ENCODE data around the gene CDSN. TPM values are rescaled to one million over a fixed set of nuclear protein-coding genes. Genes with fewer than 3 reads are reported as not detected.

Gene CDSN
- total RNA-seq, 2 experiments from 2014 or later, result not detected

DNA sequence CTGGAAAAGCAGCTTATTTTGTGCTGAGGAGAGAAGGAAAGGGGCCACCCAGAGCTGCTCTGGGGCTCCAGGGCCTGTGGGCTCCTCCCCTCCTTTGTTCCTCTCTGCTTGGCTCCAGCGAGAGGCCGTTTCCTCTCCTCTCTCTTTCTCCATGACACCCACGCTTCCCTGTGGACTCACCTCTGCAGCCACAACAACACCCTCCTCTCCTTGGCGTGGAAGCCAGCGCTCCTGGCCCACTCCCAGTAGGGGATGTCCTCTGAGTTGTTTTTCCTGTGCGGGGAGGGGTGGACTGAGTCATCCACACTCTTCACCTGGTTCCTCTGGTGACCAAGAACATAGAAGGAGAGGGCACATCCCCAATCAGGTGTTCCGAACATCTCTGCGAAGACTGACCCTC lies 4.9 kb upstream of the CDSN start:
- CTCF ChIA-PET, result no interaction called here
- POLR2A ChIA-PET, result no interaction called here

DNA sequence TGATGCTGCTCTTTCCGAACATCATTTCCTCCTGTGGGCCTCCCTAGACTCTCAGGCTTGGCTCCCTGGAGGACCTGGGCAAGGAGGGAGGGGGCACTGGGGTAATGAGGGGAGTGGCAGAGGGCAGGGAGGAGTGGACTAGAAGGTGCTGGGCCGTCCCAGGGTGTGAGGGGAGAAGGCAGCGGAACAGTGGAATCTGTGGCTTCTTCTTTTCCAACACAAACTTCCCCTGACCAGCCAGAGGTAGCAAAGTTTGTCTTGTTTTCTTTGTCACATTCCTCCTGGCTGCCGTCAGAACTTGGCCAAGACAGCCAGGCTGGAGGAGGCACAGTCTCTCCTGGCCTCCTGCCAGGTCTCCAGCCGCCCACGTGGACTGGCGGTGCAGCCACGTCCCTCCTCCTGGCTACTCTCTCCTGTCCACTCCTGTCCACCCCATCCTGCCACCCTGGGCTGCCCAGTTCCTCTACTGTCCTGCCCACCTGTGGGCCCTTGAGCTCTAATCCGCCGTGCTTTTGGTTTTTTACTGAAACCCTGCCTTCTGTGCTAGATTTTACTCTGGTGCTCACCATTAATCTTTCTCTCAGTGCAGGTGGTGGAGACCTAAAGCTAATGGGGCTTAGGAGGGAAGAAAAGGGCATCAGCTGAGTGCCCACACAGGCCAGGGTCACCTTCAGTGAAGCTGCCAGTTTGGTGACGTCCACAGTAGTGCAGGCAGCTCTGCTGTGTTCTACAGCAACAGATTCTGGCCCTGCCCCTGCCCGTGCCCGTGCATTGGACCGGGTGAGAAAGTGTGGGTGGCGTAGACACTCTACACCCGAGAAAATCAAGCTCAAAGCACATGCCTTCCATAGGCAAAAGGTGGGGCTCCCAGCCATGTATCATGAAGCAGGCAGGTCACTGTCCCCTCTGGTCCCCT lies 2.8 kb upstream of the CDSN start:
- POLR2A ChIA-PET, result no interaction called here
- CTCF ChIA-PET, result interaction anchor here (0.8 kb wide), 1 partner anchor 14 kb away, joined by 4 read pairs; no protein-coding TSS in a partner anchor

- ChIA-PET POLR2A (no interaction called here), CTCF (no interaction called here)
Observed at GRCh38 chr6:31121131-31121790, 1.0 kb upstream of the CDSN start.

- ChIA-PET CTCF (interaction anchor here (0.9 kb wide), 1 partner anchor 9 kb away, joined by 6 read pairs; no protein-coding TSS in a partner anchor), POLR2A (no interaction called here)
Observed at GRCh38 chr6:31118178-31118577, 2.1 kb downstream of the CDSN start.

DNA sequence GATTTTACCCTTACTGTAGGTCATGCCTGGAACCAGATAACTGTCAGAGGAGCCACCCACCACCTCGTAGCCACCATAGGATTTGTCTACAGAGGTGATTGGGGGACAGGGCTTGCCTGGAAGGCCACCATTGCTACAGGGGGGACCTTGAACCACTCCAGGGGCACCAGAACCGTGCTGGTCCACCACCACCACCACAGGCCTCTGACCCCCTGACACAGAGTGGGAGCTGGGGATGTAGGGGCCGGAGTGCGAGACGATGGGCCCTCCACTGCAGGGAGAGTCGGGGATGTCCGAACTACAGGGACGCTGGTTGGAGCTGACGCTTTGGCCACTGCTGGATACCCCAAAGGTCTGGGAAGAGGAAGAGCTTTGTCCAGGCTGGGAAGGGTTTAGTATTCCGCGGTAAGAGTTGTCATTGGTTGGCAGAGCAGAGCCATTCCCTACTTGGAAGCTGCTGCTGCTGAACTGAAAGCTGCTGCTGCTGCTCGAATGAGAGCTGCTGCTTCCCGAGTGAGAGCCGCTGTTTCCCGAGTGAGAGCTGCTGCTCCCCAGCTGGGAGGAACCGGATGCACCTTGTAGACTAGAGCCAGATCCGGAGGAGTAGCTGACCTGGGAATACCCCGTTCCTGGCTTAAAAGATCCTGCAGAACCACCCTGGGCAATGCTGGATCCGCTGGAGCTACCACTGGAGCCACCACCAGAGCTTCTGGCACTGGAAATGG lies 3.4 kb downstream of the CDSN start:
- ChIA-PET POLR2A (no interaction called here), CTCF (interaction anchor here (1.3 kb wide), 1 partner anchor 10 kb away, joined by 3 read pairs; no protein-coding TSS in a partner anchor)

DNA sequence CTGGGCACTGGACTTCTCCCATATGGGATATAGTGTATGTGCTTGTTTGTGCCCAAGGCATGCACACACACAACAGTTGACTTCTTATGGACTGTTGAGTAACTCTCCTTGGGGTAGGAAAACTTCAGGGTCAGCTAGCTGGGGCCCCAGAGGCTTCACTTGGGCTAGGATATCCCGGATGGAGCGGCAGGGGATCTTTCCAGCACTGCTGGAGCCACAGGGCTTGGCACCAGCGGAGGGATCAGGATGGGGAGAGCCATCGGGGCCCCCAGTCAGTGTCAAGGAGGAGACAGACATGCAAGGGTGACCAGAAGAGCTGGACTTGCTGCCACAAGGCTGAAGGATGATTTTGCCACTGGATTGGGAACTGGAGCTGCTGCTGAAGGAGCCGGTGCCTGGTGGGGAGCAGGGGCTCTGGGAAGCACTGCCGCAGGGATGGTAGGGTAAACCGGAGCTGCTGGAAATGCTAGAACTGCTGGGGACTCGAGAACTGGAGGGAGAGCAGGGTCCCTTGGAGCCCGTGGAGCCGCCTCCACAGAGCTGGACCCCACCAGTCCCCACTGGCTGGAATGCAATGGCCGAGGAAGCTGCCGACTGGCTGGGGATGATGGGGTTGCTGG lies 4.2 kb downstream of the CDSN start:
- ChIA-PET CTCF (interaction anchor here (1.3 kb wide), 2 partner anchors 11 to 29 kb away, joined by 3 read pairs; no protein-coding TSS in a partner anchor), POLR2A (no interaction called here)

DNA sequence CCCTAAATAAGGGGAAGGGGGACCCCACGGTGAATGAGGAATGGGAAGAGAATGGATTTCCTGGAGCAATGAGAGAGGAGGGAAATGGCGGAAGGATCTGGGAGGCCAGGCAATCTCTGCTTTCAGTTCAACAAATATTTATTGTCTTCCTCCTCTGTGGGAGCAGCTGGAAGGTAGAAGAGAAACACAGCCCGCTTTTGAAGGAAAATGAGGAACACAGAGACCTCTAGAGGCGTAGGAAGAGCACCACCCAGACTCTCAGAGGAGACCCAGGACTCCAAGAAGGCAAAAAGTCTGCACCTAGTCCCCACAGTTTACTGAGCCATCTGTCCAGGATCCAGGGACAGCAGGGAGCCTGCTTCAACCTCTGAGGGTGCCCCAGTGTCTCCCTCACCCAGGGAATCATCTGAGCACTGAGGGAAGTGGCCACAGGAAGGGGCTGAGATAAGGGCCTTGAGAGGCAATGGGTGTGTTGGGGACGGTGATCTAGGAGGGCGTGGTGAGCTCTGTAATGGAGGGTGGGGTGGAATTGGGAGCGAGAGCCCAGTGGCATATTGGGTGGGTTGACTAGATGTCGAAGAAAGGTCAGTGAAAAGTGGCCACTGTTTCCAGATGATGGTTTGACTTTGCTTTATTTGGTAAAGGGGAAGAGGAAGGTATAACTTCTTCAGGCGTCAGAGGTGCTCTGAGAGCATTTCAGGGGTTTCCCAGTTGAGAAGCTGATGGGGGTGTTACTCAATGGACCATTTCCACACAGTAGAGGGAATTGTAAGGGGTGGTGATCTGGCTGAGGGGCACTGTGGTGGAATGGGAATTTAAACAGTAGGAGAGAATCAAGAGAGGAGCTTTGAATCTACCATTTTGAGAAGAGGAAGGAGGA lies 5.0 kb downstream of the CDSN start:
- ChIA-PET POLR2A (no interaction called here), CTCF (interaction anchor here (1.3 kb wide), 2 partner anchors 12 to 28 kb away, joined by 3 read pairs; no protein-coding TSS in a partner anchor)

GRCh38 chr6:31114541-31114878 lies 5.7 kb downstream of the CDSN start, which contains the start of gene PSORS1C1:
PSORS1C1 (plus strand) TSS chr6:31114800; CDS start chr6:31129633, 14,833 bp downstream.
- ChIA-PET CTCF (interaction anchor here (1.3 kb wide), 1 partner anchor 28 kb away, joined by 3 read pairs; no protein-coding TSS in a partner anchor), POLR2A (no interaction called here)

DNA sequence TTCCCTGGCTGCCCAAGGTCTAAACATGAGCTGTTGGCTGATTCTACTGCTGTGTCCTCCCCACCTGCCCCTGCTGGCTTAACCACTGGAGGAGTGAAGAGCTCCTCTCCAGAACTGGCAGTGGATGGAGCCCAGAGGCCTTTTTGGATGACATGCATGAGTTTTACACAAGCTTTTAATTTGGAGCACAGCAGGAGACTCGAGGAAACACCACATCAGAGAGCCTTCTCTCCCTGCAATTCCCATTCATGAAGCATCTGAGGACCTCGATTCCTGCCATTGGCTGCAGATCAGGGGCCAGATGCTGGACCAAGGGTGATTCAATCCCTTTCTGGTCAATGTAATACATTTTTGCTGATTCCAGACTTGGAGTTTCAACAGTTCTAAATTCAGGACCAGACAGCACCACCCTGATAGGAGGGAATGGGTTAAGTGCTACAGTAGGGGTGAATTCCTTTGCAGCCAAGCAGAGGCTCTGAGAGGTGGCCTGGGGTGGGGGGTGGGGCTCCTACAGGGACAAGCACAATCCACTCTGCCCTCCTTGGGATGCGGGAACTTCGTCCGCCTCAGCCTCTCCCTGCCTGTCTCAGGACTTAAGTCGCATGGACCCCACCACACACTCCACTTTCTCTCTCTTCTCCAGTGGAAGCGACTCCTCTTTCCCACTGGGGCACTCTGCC lies 6.2 kb downstream of the CDSN start:
- POLR2A ChIA-PET, result no interaction called here
- CTCF ChIA-PET, result interaction anchor here (1.0 kb wide), 1 partner anchor 34 kb away, joined by 3 read pairs; no protein-coding TSS in a partner anchor

DNA sequence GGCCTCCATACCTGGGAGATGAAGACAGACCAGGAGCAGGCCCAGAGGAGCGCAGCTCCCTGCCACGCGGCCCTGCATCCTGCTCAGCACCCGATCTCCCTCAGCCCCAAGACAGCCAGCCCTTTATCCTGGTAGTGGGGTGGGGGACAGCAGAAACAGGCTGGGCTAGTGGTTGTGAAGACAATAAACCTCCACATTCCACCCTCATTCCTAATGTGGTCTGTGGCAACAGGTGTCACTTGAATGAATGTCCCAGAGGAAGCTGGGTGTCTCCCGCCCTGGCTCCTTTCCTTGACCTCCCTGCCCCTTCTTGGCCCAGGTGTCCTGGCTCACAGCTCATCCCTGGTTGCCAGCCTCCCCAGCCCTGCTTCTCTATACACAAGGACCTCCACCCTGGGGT lies 7.8 kb downstream of the CDSN start, which contains the start of gene C6orf15:
TSS of gene C6orf15 (minus strand) at position 98 of the 400 bp plus-strand sequence. CDS start at position 78, 20 bp downstream.
- ChIA-PET CTCF (no interaction called here), POLR2A (no interaction called here)

- ChIA-PET POLR2A (no interaction called here), CTCF (no interaction called here)
Observed at GRCh38 chr6:31111712-31112111, 8.5 kb downstream of the CDSN start.

DNA sequence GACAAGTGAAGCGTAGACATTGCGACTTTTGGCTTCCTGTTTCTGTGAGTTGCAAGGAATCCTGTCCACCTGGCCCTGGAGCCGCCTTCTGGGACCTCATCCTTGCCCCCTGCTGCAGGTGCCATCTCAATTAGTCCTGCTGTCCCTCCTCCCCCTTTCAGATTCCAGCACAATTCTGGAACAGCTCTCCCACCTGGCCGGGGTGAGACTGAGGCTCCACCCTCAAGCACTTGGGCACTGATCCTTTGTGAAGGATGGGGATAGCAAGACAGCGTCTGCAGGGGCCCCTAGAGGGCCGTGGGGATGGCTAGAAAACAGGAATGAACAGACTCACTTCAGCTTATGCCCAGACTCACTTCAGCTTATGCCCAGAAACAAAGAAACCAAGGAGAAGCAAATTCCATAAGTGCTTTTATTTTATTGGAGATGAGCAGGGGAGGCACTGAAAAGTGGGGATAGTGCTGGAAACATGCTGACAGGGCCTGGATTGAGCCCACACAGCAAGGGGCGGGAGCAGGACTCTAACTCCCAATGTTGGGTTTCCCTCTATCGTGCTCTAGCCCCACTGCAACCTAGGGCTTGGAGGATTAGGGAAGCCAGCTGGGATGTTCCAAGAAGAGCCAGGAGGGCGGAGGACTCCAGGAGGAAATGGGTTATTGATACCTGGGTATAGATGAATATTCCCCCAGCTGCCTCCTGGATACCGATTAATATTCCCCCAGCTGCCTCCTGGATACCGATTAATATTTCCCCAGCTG lies 9.2 kb downstream of the CDSN start:
- ChIA-PET CTCF (no interaction called here), POLR2A (no interaction called here)

DNA sequence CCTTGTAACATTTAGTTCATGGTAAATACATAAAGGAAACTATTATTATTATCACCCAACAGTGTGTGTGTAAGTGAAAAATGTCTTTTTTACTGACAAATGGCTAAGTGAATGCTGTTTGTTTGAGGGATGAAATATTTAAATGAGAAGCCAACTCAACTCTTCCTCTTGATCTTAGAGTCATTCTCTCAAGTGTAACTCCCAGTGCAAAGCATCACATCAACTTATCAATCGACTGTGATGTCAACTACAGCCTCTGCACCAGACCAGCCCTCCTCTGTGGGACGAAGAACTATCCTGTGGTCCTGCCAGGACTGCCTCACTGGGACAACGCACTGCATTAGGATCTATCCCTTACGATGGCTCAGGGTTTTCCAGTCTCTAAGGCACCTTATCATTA lies 13.2 kb downstream of the CDSN start:
- CTCF ChIA-PET, result no interaction called here

DNA sequence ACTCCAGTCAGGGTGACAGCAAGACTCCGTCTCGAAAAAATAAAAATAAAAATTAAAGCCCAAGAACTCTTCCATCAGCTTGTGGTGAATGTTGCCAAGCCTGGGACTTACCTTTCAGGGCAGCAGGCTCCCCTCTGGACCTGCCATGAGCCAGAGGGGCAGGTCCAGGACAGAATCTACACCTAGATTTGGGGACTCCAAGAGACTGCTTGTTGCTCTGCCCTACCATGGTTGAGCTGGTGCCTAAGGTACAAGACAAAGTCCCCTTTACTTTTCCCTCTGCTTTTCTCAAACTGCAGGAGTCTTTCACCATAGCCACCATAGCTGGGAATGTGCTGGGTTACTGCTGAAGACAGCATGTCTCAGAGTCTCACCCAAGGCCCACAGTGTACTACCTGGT lies 17.1 kb downstream of the CDSN start:
- POLR2A ChIA-PET, result interaction anchor here (0.5 kb wide), 1 partner anchor 38 kb away, joined by 6 read pairs; no protein-coding TSS in a partner anchor

More for the DNA sequence above, 13.2 kb downstream of the CDSN start:
- POLR2A ChIA-PET, result no interaction called here

DNA sequence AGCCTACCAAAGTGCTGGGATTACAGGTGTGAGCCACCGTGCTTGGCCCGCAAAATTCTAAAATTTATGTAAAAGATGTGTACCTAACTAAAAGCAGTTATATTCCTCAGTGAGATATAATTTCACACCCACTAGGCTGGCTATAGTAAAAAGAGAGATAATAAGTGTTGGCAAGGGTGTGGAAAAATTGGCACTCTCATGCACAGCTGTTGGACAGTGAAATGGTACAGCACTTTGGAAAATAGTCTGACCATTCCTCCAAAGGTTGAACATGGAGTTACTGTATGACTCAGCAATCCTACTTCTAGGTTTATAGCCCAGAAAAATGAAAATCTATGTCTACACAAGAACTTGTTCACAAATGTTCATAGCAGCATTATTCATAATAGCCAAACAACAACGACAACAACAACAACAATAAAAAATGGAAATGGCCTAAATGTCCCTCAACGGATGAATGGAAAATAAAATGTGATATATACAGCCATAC lies 21.8 kb downstream of the CDSN start:
- ChIA-PET POLR2A (no interaction called here), CTCF (no interaction called here)

More for the DNA sequence above, 17.1 kb downstream of the CDSN start:
- CTCF ChIA-PET, result interaction anchor here (0.6 kb wide), 1 partner anchor 604 kb away, joined by 3 read pairs; no protein-coding TSS in a partner anchor

DNA sequence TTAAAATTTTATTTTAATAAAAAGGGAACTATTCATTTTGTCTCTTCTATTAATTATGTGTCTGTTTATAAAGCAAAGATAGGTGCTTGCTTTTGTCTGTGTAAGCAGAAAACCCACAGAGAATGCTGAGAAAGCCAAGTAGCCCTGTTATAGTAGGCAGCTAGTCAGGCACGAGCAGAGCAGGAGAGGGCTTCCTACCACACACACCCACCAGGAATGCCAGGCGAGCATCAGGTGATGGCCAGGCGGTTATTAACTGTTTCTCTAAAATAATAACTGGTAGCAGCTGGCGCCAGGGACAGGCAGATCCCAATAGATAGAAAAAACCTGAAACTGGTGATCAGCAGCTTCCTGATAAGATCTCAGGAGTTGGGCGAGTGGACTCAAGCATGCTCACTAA lies 23.6 kb downstream of the CDSN start:
- CTCF ChIA-PET, result interaction anchor here (0.5 kb wide), 1 partner anchor 95 kb away, joined by 3 read pairs; no protein-coding TSS in a partner anchor
- POLR2A ChIA-PET, result no interaction called here

DNA sequence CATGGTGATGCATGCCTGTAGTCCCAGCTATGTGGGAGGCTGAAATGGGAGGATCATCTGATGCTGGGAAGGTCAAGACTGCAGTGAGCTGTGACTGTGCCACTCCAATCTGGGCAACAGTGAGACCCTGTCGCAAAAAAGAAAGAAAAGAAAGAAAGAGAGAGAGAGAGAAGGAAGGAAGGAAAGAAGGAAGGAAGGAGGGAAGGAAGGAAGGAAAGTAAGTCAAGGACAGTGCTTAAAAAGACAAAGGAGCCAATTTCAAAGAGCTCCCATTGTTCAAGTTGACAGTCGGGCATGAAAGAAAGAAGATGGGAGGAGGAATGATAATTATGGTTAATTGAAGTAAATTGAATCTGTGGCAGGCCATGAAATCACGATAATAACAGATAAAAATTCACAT lies 24.0 kb downstream of the CDSN start:
- ChIA-PET POLR2A (no interaction called here), CTCF (interaction anchor here (0.5 kb wide), 1 partner anchor 96 kb away, joined by 3 read pairs; no protein-coding TSS in a partner anchor)

All from activated CD8-positive, alpha-beta memory T cell treated with anti-CD3 and anti-CD28 coated beads for 36 hours (primary cell).